ENCODE measurements around the gene LRTM2.

- TF ChIP-seq CTCF (IDR thresholded peaks at IDR 0.05) (no peak), POLR2A (IDR thresholded peaks at IDR 0.05) (no peak)
Measured at GRCh38 chr12:1851151-1851701, 30.9 kb downstream of the LRTM2 start.
